K562 (cell line): ENCODE measurements around the gene HAS3. TPM values are rescaled to one million over a fixed set of nuclear protein-coding genes. Genes with fewer than 3 reads are reported as not detected.
A peak's percentile ranks its signal among the peaks of the same experiment; 100 is the strongest.
"Not testable (repeated sequence)": the region's sequence is repeated elsewhere in the genome, so short reads cannot be mapped to it uniquely, and the experiment has no call there.

Experiments
- ATAC-seq: fragments of 200-7000 bp; cut with Tn5 transposase; 3 replicates; pipeline ENCODE4 v1.9.1; 2020; ENCODE audit warnings: moderate library complexity
- BruUV-seq: library from RNA; stranded (reverse); fragments of 400-500 nt; replicated peaks from 2 replicates; lab custom pipeline; 2021; lab: Mats Ljungman, UMichigan
- CTCF ChIA-PET: fragments of 300-600 bp; formaldehyde crosslinking; extraction: SDS; loops from one replicate; lab custom pipeline; 2021; ENCODE audit warnings: low intra/inter-chr PET ratio; lab: Yijun Ruan, JAX
- POLR2A ChIA-PET: fragments of 300-600, 350-650 bp; sonication (Branson Sonifier 250); formaldehyde crosslinking; extraction: SDS; loops from one replicate; lab custom pipeline; 2021; ENCODE audit warnings: antibody characterized with exemption, inconsistent platforms; lab: Yijun Ruan, JAX
- DNase-seq, 4 experiments: peaks; one replicate each; pipeline versions ENCODE4 v3.0.0 to v3.0.0-alpha.2; 2011 to 2018; ENCODE audit warnings: low spot score in 3 of 4, mixed read lengths in 3 of 4; ENCODE audit errors: extremely low read depth in 1 of 4
- FAIRE-seq: peaks from 2 replicates; lab custom pipeline; 2011; peaks lifted over from hg19 to GRCh38; lab: Jason Lieb, UNC
- H2AFZ ChIP-seq: 2 replicates; pipeline ENCODE4 v1.6.0; 2011; ENCODE audit warnings: low read depth, low read length, control low read depth, inconsistent platforms
- H3K27ac ChIP-seq: fragments of 200-600 bp; 3 replicates; pipeline ENCODE4 v1.8.0; 2011; ENCODE audit warnings: low read depth, mild to moderate bottlenecking, control low read depth, inconsistent platforms, low read length, moderate library complexity, mixed read lengths; ENCODE audit errors: extremely low read depth
- H3K27me3 ChIP-seq, 2 experiments: fragments of 300-600 bp in 1 of 2; 2 replicates in 1 of 2; 3 replicates in 1 of 2; pipeline versions ENCODE4 v1.6.0 to v1.8.0; 2011; ENCODE audit warnings: inconsistent platforms in 2 of 2, low read length in 2 of 2, mild to moderate bottlenecking in 1 of 2, mixed read lengths in 1 of 2, moderate library complexity in 1 of 2; ENCODE audit not compliant: control insufficient read depth in 2 of 2, insufficient read depth in 2 of 2
- H3K36me3 ChIP-seq: fragments of 300-600 bp; 3 replicates; pipeline ENCODE4 v1.8.0; 2011; ENCODE audit warnings: mild to moderate bottlenecking, low read length, inconsistent platforms; ENCODE audit not compliant: control insufficient read depth, insufficient read depth
- H3K4me1 ChIP-seq, 2 experiments: fragments of 200-600 bp in 1 of 2; replicated peaks in 1 of 2; 2 replicates in 1 of 2; 3 replicates in 1 of 2; pipeline versions ENCODE4 v1.5.1 to v1.8.0; 2011; ENCODE audit warnings: inconsistent platforms in 2 of 2, low read length in 2 of 2, mild to moderate bottlenecking in 1 of 2, mixed read lengths in 1 of 2, moderate library complexity in 1 of 2; ENCODE audit not compliant: control insufficient read depth in 2 of 2, insufficient read depth in 2 of 2
- H3K4me2 ChIP-seq: 2 replicates; pipeline ENCODE4 v1.6.1; 2011; ENCODE audit warnings: low read length, control low read depth, inconsistent platforms, mixed read lengths; ENCODE audit not compliant: insufficient read depth
- H3K4me3 ChIP-seq: fragments of 200-600 bp; sonication (generic), shearing (Covaris generic); 2 replicates; pipeline ENCODE4 v1.5.1; 2016; ENCODE audit warnings: control low read depth, inconsistent platforms
- H3K79me2 ChIP-seq: fragments of 200-600 bp; 3 replicates; pipeline ENCODE4 v1.8.0; 2011; ENCODE audit warnings: low read length, inconsistent platforms; ENCODE audit not compliant: control insufficient read depth, insufficient read depth
- H3K9ac ChIP-seq, 2 experiments: 2 replicates each; pipeline versions ENCODE4 v1.6.0 to v1.6.1; 2011; ENCODE audit warnings: low read depth in 2 of 2, low read length in 2 of 2, control low read depth in 1 of 2, inconsistent platforms in 1 of 2, mild to moderate bottlenecking in 1 of 2, mixed read lengths in 1 of 2; ENCODE audit not compliant: insufficient read depth in 1 of 2
- H3K9me1 ChIP-seq: one replicate; pipeline ENCODE4 v1.6.0; 2011; ENCODE audit warnings: inconsistent platforms, mild to moderate bottlenecking, low read length, moderate library complexity; ENCODE audit not compliant: control insufficient read depth, insufficient read depth
- H3K9me3 ChIP-seq: replicated peaks from 2 replicates; pipeline ENCODE4 v1.5.1; 2011; ENCODE audit warnings: low read depth, low read length, inconsistent platforms; ENCODE audit not compliant: control insufficient read depth, insufficient read depth
- H4K20me1 ChIP-seq: replicated peaks from 2 replicates; pipeline ENCODE4 v1.6.1; 2011; ENCODE audit warnings: low read length, inconsistent platforms, mixed read lengths; ENCODE audit not compliant: control insufficient read depth, insufficient read depth
- BACH1 ChIP-seq: fragments of 200-800 bp; sonication (Bioruptor generic); IDR thresholded peaks from 2 replicates; pipeline ENCODE4 v1.6.1; 2016; ENCODE audit warnings: missing genetic modification characterization, missing compliant biosample characterization
- C11orf30 ChIP-seq: fragments of 450-650 bp; IDR thresholded peaks from 2 replicates; pipeline ENCODE4 v1.6.1; 2016; ENCODE audit warnings: low read depth, mild to moderate bottlenecking
- MAFF ChIP-seq: IDR thresholded peaks from 2 replicates; pipeline ENCODE4 v1.6.1; 2012; ENCODE audit warnings: low read length, improper control_type of control experiment
- MAFG ChIP-seq: fragments of 450-650 bp; conservative IDR thresholded peaks from 2 replicates; pipeline ENCODE4 v1.6.1; 2016; ENCODE audit warnings: missing genetic modification characterization, missing compliant biosample characterization
- MAFK ChIP-seq: IDR thresholded peaks from 2 replicates; pipeline ENCODE4 v1.6.1; 2011; ENCODE audit warnings: low read length, improper control_type of control experiment
- NELFE ChIP-seq: IDR thresholded peaks from 2 replicates; pipeline ENCODE4 v1.6.1; 2011; ENCODE audit warnings: mild to moderate bottlenecking; ENCODE audit not compliant: insufficient read depth, insufficient read length
- ZNF316 ChIP-seq: fragments of 450-650 bp; IDR thresholded peaks from 2 replicates; pipeline ENCODE4 v1.6.1; 2016
- ZNF766 ChIP-seq: fragments of 200-800 bp; sonication (Bioruptor generic); conservative IDR thresholded peaks from 2 replicates; pipeline ENCODE4 v1.6.1; 2016; ENCODE audit warnings: missing genetic modification characterization, missing compliant biosample characterization
- WGBS: fragments of 100-300 bp; shearing (Covaris generic); methylation state at CpG from one replicate; pipeline ENCODE4 v1.1.6; 2016; ENCODE audit warnings: low coverage, mixed read lengths; ENCODE audit not compliant: insufficient coverage; ENCODE audit errors: missing lambda C conversion rate; 5-methylcytosine and 5-hydroxymethylcytosine counted together
- in situ Hi-C: fragments of 300-500 bp; cut with MboI; formaldehyde crosslinking; loops from 4 replicates; pipeline ENCODE4 v1.15.0; 2018; ENCODE audit warnings: inconsistent platforms, mixed read lengths
- intact Hi-C: fragments of 100-400 bp; cut with micrococcal nuclease; formaldehyde crosslinking; loops from 2 replicates; pipeline ENCODE4 v1.14.2; 2022
- polyA plus RNA-seq, 8 experiments: library from polyadenylated mRNA; depleted of rRNA in 4 of 8; stranded (reverse) in 5 of 8; unstranded in 3 of 8; fragments of >200 nt; fragmentation: Nextera tagmentation in 2 of 8; fragmentation: Illumina TruSeq in 1 of 8; extraction: Ambion mirVana in 2 of 8; extraction: Trizol in 1 of 8; gene quantifications; 2 replicates each; pipeline versions ENCODE4 v1.2.1 to v1.2.3, GENCODE V29; 2011 to 2014; ENCODE audit warnings: inconsistent platforms in 1 of 8, missing spikeins in 1 of 8
- total RNA-seq, 7 experiments: library from RNA; depleted of rRNA in 6 of 7; stranded (reverse); fragments of >200 nt in 6 of 7; fragmentation: Illumina TruSeq in 2 of 7; extraction: Trizol in 2 of 7; gene quantifications; 2 replicates each; pipeline versions ENCODE4 v1.2.1 to v1.2.3, GENCODE V29; 2011 to 2021; ENCODE audit warnings: low replicate concordance in 1 of 7

The HAS3 gene
- total and polyA plus RNA-seq, 9 of the 15 experiments (the other 6 are each of a cell fraction or from before 2014, with no cell fraction given), result 0.04 to 0.33 (median 0.13) TPM; not detected in 1

DNA sequence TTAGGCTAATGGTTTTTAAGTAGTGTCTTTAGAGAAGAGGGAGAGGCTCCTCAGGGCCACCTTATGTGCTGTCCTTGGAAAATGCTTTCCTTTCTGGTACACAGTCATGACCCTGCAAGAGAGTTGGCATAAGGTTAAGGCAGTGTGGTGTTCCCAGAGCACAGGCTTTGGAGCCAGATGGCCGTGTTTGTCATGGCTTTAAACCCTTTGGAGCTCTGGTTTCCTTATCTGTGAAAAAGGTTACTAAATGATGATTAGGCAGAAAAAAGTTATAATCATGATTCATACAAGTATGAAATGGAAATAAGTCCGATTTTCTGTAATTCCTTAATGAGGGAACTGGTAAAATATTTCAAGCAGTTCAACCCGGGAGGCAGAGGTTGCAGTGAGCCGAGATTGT is 40.2 kb downstream of the HAS3 start:
- no peak for DNase-seq
- Histone ChIP-seq H4K20me1 (peaks cover 5% of the 10 kb centered on the region; the same call in 1 of the 2 replicates), H2AFZ (no peak overlapping the region), H3K27me3 (no peaks in the 10 kb centered on the region), H3K36me3 (peaks cover 83% of the 10 kb centered on the region), H3K9ac (no peak overlapping the region), H3K4me1 (no peaks in the 10 kb centered on the region), H3K9me1 (peaks cover under 1% of the 10 kb centered on the region), H3K4me3 (no peak overlapping the region), H3K79me2 (peaks cover 31% of the 10 kb centered on the region), H3K9me3 (no peaks in the 10 kb centered on the region), H3K4me2 (no peak overlapping the region), H3K27ac (peak overlapping the region; percentile 44; the same call in 1 of the 3 replicates)
- CTCF ChIA-PET, result no interaction called here
- intact Hi-C loops (no loop called here), in situ Hi-C loops (no loop called here)
- 85% methylated on average over 4 of the region's 4 CpGs for WGBS
- no TSS peak for BruUV-seq
- no peak for ATAC-seq
- POLR2A ChIA-PET, result no interaction called here
- TF ChIP-seq BACH1 (no peak), C11orf30 (peak; percentile 82), MAFG (tag) (peak; percentile 84), ZNF316 (peak; percentile 92), MAFF (peak; percentile 63), MAFK (peak; percentile 53; the same call in 1 of the 2 replicates), NELFE (no peak), ZNF766 (CRISPR knock-in tag) (no peak)
- no peak for FAIRE-seq

DNA sequence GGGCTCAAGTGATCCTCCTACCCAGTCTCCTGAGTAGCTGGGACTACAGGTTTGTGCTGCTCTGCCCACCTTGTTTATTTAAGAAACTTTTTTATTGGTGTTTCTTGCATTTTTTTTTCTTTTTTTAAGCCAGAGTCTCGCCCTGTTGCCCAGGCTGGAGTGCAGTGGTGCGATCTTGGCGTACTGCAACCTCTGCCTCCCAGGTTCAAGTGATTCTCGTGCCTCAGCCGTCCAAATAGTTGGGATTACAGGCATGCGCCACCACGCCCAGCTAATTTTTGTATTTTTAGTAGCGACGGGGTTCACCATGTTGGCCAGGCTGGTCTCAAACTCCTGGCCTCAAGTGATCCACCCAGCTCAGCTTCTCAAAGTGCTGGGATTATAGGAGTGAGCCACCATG is 44.2 kb downstream of the HAS3 start:
- CTCF ChIA-PET, result interaction anchor here (2.5 kb wide), 1 partner anchor 138 kb away, joined by 32 read pairs; no protein-coding TSS in a partner anchor
- H4K20me1 ChIP-seq, H2AFZ ChIP-seq, DNase-seq, H3K4me3 ChIP-seq, BruUV-seq, FAIRE-seq, H3K27ac ChIP-seq, ATAC-seq, H3K9ac ChIP-seq, H3K4me1 ChIP-seq, H3K4me2 ChIP-seq, H3K9me3 ChIP-seq, H3K27me3 ChIP-seq, H3K9me1 ChIP-seq: not testable (repeated sequence)
- Histone ChIP-seq H3K36me3 (peaks cover 82% of the 10 kb centered on the region), H3K79me2 (peaks cover 15% of the 10 kb centered on the region; the same call in 2 of the 3 replicates)
- POLR2A ChIA-PET, result interaction anchor here (0.6 to 1.9 kb wide), 7 partner anchors 9 to 290 kb away, joined by 3 to 7 read pairs (median 4); partner anchors contain the start of genes CHTF8 and UTP4
- intact Hi-C loops, result loop anchor here (1.0 kb wide), 1 partner anchor 138 kb away; no protein-coding TSS in a partner anchor
- in situ Hi-C loops, result loop anchor here (5.0 kb wide), 1 partner anchor 138 kb away; no protein-coding TSS in a partner anchor
- WGBS, result 93% methylated on average over 9 of the region's 9 CpGs
